Measurements from ENCODE around the gene SYPL2. TPM values are rescaled to one million over a fixed set of nuclear protein-coding genes. Genes with fewer than 3 reads are reported as not detected.

Gene SYPL2
- total and polyA plus RNA-seq, 2 of the 8 experiments (the other 6 are each of a cell fraction or from before 2014, with no cell fraction given) = 1.5 TPM

DNA sequence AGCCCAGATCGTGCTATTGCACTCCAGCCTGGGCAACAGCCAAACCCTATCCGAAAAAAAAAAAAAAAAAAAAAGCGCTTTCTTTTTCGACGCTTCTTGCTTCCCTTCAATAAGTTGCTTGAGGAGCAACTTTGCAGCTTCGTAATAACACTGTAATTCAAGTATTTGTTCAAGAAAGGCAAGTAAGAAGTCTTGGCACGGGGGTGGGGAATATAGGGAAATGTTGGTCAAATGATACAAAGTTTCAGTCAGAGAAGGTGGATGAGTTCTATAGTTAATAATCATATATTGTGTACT, 39.2 kb upstream of the SYPL2 start (continued):
- TF ChIP-seq, protein P1, sequence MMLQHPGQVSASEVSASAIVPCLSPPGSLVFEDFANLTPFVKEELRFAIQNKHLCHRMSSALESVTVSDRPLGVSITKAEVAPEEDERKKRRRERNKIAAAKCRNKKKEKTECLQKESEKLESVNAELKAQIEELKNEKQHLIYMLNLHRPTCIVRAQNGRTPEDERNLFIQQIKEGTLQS (IDR thresholded peaks at IDR 0.05; ENCODE audit: insufficient read depth, low read depth, low read length) = no peak
- TF ChIP-seq ASH2L (IDR thresholded peaks at IDR 0.05; ENCODE audit: low read length) = no peak
